WTC11 (cell line): ENCODE measurements around the gene H19. TPM values are rescaled to one million over a fixed set of nuclear protein-coding genes. Genes with fewer than 3 reads are reported as not detected.

ENCODE experiments used
- total RNA-seq: library from RNA; stranded (reverse); gene quantifications from 3 replicates; pipeline ENCODE4 v1.2.3, GENCODE V29; 2021

The H19 gene
- total RNA-seq, 1 experiment from 2014 or later: 12.7 TPM

Other genes starting within 250 kb of the H19 start
- gene IFITM10, start 247.2 kb downstream of the H19 start, total RNA-seq: 0.80 to 1.7 TPM (median 1.3 TPM) in 3 replicates
- gene CTSD, start 233.9 kb downstream of the H19 start, total RNA-seq: 194 to 199 TPM (median 198 TPM) in 3 replicates
- 0.37 TPM in 1 of 3 replicates, not detected in the others for gene SYT8, start 162.9 kb downstream of the H19 start, total RNA-seq
- gene TNNI2, start 158.9 kb downstream of the H19 start, total RNA-seq: 0.41 TPM in 1 of 3 replicates, not detected in the others
- gene LSP1, start 144.8 kb downstream of the H19 start, total RNA-seq: 0.77 to 1.7 TPM (median 1.0 TPM) in 3 replicates
- gene PRR33, start 105.9 kb downstream of the H19 start, total RNA-seq: not detected in 3 replicates
- gene TNNT3, start 78.1 kb downstream of the H19 start, total RNA-seq: not detected in 3 replicates
- gene MRPL23, start 50.5 kb downstream of the H19 start, total RNA-seq: 59.4 to 73.0 TPM (median 61.0 TPM) in 3 replicates
- 1.5 to 2.7 TPM (median 2.6 TPM) in 3 replicates for gene IGF2, start 141.5 kb upstream of the H19 start, total RNA-seq
- gene INS, start 163.4 kb upstream of the H19 start, total RNA-seq: 0.44 to 0.62 TPM in 2 of 3 replicates, not detected in the other
- 0.16 TPM in 1 of 3 replicates, not detected in the others for gene TH, start 174.0 kb upstream of the H19 start, total RNA-seq